IMR-90 (cell line): ENCODE measurements around the gene GPC5. TPM values are rescaled to one million over a fixed set of nuclear protein-coding genes. Genes with fewer than 3 reads are reported as not detected.

Experiments used
- ATAC-seq: fragments of 200-7000 bp; cut with Tn5 transposase; 2 replicates; pipeline ENCODE4 v1.9.1; 2020; ENCODE audit warnings: low read depth, mild to moderate bottlenecking, moderate library complexity
- BruUV-seq: library from RNA; stranded (reverse); fragments of 400-500 nt; replicated peaks from 2 replicates; lab custom pipeline; 2021; lab: Mats Ljungman, UMichigan
- CTCF ChIA-PET: fragments of 300-600 bp; formaldehyde crosslinking; extraction: SDS; loops from one replicate; lab custom pipeline; 2021; ENCODE audit warnings: antibody characterized with exemption; lab: Yijun Ruan, JAX
- POLR2A ChIA-PET: fragments of 300-600 bp; sonication (Branson Sonifier 250); formaldehyde crosslinking; loops from one replicate; lab custom pipeline; 2022; ENCODE audit warnings: antibody characterized with exemption; ENCODE audit not compliant: unreplicated experiment; lab: Charles Lee
- DNase-seq: peaks from one replicate; pipeline ENCODE4 v3.0.0; 2013
- H2AFZ ChIP-seq: replicated peaks from 2 replicates; pipeline ENCODE3; 2013; ENCODE audit warnings: low read length, mild to moderate bottlenecking; ENCODE audit not compliant: poor library complexity
- H2AK5ac ChIP-seq: 2 replicates; pipeline ENCODE4 v1.6.1; 2013; ENCODE audit warnings: low read depth, low read length, inconsistent platforms
- H2AK9ac ChIP-seq: replicated peaks from 2 replicates; pipeline ENCODE3; 2013; ENCODE audit warnings: mild to moderate bottlenecking, low read depth, low read length, moderate library complexity; ENCODE audit not compliant: poor library complexity
- H2BK120ac ChIP-seq: 2 replicates; pipeline ENCODE4 v1.6.1; 2013; ENCODE audit warnings: low read depth, low read length, inconsistent platforms
- H2BK15ac ChIP-seq: 3 replicates; pipeline ENCODE4 v1.6.1; 2013; ENCODE audit warnings: low read depth, low read length, inconsistent platforms
- H2BK20ac ChIP-seq: 2 replicates; pipeline ENCODE4 v1.6.1; 2013; ENCODE audit warnings: low read depth, mild to moderate bottlenecking, inconsistent platforms, low read length, moderate library complexity
- H2BK5ac ChIP-seq: 2 replicates; pipeline ENCODE4 v1.6.1; 2013; ENCODE audit warnings: mild to moderate bottlenecking, low read depth, low read length, inconsistent platforms; ENCODE audit not compliant: poor library complexity, severe bottlenecking
- H3K14ac ChIP-seq: replicated peaks from 2 replicates; pipeline ENCODE4 v1.6.1; 2013; ENCODE audit warnings: low read depth, low read length, inconsistent platforms
- H3K18ac ChIP-seq: 2 replicates; pipeline ENCODE4 v1.6.1; 2013; ENCODE audit warnings: low read depth, low read length, control low read depth
- H3K23ac ChIP-seq: 2 replicates; pipeline ENCODE4 v1.6.1; 2013; ENCODE audit warnings: low read depth, low read length, inconsistent platforms
- H3K27ac ChIP-seq: 2 replicates; pipeline ENCODE4 v1.5.1; 2013; ENCODE audit warnings: mild to moderate bottlenecking, control low read depth, low read length; ENCODE audit not compliant: insufficient read depth
- H3K27me3 ChIP-seq: 2 replicates; pipeline ENCODE4 v1.6.1; 2013; ENCODE audit warnings: low read length; ENCODE audit not compliant: control insufficient read depth, insufficient read depth
- H3K36me3 ChIP-seq: 2 replicates; pipeline ENCODE4 v1.6.1; 2013; ENCODE audit warnings: low read length, mixed read lengths; ENCODE audit not compliant: control insufficient read depth, insufficient read depth
- H3K4ac ChIP-seq: 2 replicates; pipeline ENCODE4 v1.6.1; 2013; ENCODE audit warnings: low read depth, low read length, inconsistent platforms
- H3K4me1 ChIP-seq: 2 replicates; pipeline ENCODE4 v1.6.1; 2013; ENCODE audit warnings: low read length, mixed read lengths; ENCODE audit not compliant: control insufficient read depth, insufficient read depth
- H3K4me2 ChIP-seq: 2 replicates; pipeline ENCODE4 v1.6.1; 2013; ENCODE audit warnings: low read depth, mild to moderate bottlenecking, control low read depth, low read length, moderate library complexity
- H3K4me3 ChIP-seq: 2 replicates; pipeline ENCODE4 v1.5.1; 2013; ENCODE audit warnings: low read depth, mild to moderate bottlenecking, control low read depth, low read length, moderate library complexity; ENCODE audit not compliant: insufficient read depth
- H3K56ac ChIP-seq: 2 replicates; pipeline ENCODE4 v1.6.1; 2013; ENCODE audit warnings: low read length, inconsistent platforms; ENCODE audit not compliant: insufficient read depth; ENCODE audit errors: extremely low read depth
- H3K79me1 ChIP-seq, 2 experiments: 2 replicates each; pipeline ENCODE4 v1.6.1; 2013; ENCODE audit warnings: low read length in 2 of 2, inconsistent platforms in 1 of 2, low read depth in 1 of 2
- H3K9ac ChIP-seq: 2 replicates; pipeline ENCODE4 v1.6.1; 2013; ENCODE audit warnings: low read depth, low read length, control low read depth
- H3K9me1 ChIP-seq: 2 replicates; pipeline ENCODE4 v1.6.1; 2013; ENCODE audit warnings: low read length, inconsistent platforms; ENCODE audit not compliant: insufficient read depth
- H3K9me3 ChIP-seq: 2 replicates; pipeline ENCODE4 v1.6.1; 2013; ENCODE audit warnings: low read length; ENCODE audit not compliant: control insufficient read depth, insufficient read depth
- H4K20me1 ChIP-seq: 2 replicates; pipeline ENCODE4 v1.6.1; 2013; ENCODE audit warnings: low read length, inconsistent platforms; ENCODE audit not compliant: insufficient read depth
- H4K5ac ChIP-seq: 2 replicates; pipeline ENCODE4 v1.6.1; 2013; ENCODE audit warnings: mild to moderate bottlenecking, low read depth, low read length, control low read depth
- H4K8ac ChIP-seq, 2 experiments: 2 replicates each; pipeline ENCODE4 v1.6.1; 2013; ENCODE audit warnings: low read depth in 2 of 2, low read length in 2 of 2, control low read depth in 1 of 2, inconsistent platforms in 1 of 2
- H4K91ac ChIP-seq: 2 replicates; pipeline ENCODE4 v1.6.1; 2013; ENCODE audit warnings: low read depth, low read length, inconsistent platforms; ENCODE audit not compliant: insufficient read depth
- CHD1 ChIP-seq: IDR thresholded peaks from 2 replicates; pipeline ENCODE4 v1.6.1; 2012; ENCODE audit warnings: low read depth, low read length, improper control_type of control experiment
- ELK1 ChIP-seq: fragments of 150-350 bp; IDR thresholded peaks from 2 replicates; pipeline ENCODE4 v1.6.1; 2016; ENCODE audit warnings: low read depth, mild to moderate bottlenecking, low read length, moderate library complexity, borderline replicate concordance
- RCOR1 ChIP-seq: IDR thresholded peaks from 2 replicates; pipeline ENCODE4 v1.6.1; 2012; ENCODE audit warnings: mild to moderate bottlenecking, low read length, improper control_type of control experiment; ENCODE audit not compliant: insufficient replicate concordance
- dilution Hi-C: fragments of 300-500 bp; cut with HindIII; formaldehyde crosslinking; loops from one replicate; pipeline ENCODE4 v1.14.3; 2018; ENCODE audit warnings: low sequenced_read_pairs; ENCODE audit not compliant: unreplicated experiment
- in situ Hi-C: fragments of 300-500 bp; cut with MboI; formaldehyde crosslinking; loops from 3 replicates; pipeline ENCODE4 v1.14.3; 2019; ENCODE audit warnings: low sequenced_read_pairs, inconsistent platforms, mixed read lengths
- intact Hi-C: fragments of 100-400 bp; cut with micrococcal nuclease; formaldehyde crosslinking; loops from 2 replicates; pipeline ENCODE4 v1.10.0; 2022
- polyA plus RNA-seq, 3 experiments: library from polyadenylated mRNA; depleted of rRNA; stranded (reverse); fragments of >200 nt; gene quantifications; 2 replicates each; pipeline ENCODE4 v1.2.3, GENCODE V29; 2012; ENCODE audit warnings: low replicate concordance in 1 of 3
- total RNA-seq: library from RNA; depleted of rRNA; stranded (reverse); fragments of >200 nt; gene quantifications from 2 replicates; pipeline ENCODE4 v1.2.3, GENCODE V29; 2012

GPC5 gene
- total and polyA plus RNA-seq, 2 of the 4 experiments (the other 2 are of a cell fraction), result 0.94 to 1.8 TPM

- Histone ChIP-seq H3K4me3 (no peak overlapping the region), H2BK20ac (no peak overlapping the region), H4K91ac (no peak overlapping the region), H3K9me3 (no peaks in the 10 kb centered on the region; the same call in 1 of the 2 replicates), H3K18ac (no peak overlapping the region), H2BK15ac (no peak overlapping the region), H3K27ac (no peak overlapping the region), H3K27me3 (no peaks in the 10 kb centered on the region), H3K56ac (no peak overlapping the region), H2BK5ac (no peak overlapping the region), H3K4me2 (no peak overlapping the region), H2AFZ (no peak overlapping the region), H4K5ac (no peak overlapping the region), H3K4me1 (no peaks in the 10 kb centered on the region), H3K36me3 (no peaks in the 10 kb centered on the region), H3K79me1 (no peaks in the 10 kb centered on the region), H2AK9ac (no peak overlapping the region), H3K23ac (no peak overlapping the region), H2BK120ac (no peak overlapping the region), H4K8ac (no peak overlapping the region), H3K14ac (no peak overlapping the region), H3K9me1 (no peaks in the 10 kb centered on the region), H3K4ac (no peak overlapping the region), H2AK5ac (no peak overlapping the region), H4K20me1 (no peaks in the 10 kb centered on the region), H3K9ac (no peak overlapping the region)
- in situ Hi-C loops, result no loop called here
- intact Hi-C loops, result no loop called here
- ATAC-seq, result no peak
- TF ChIP-seq ELK1 (no peak), CHD1 (no peak), RCOR1 (no peak)
- no peak for DNase-seq
- dilution Hi-C loops, result no loop called here
- ChIA-PET CTCF (no interaction called here), POLR2A (no interaction called here)
- no TSS peak for BruUV-seq
These were observed 580.1 kb downstream of the GPC5 start for GRCh38 chr13:91978571-91978970.
